Left lung (tissue), 10 donors: ENCODE measurements around the gene ENOX1. TPM values are rescaled to one million over a fixed set of nuclear protein-coding genes. Genes with fewer than 3 reads are reported as not detected.

Experiments
- ATAC-seq: fragments of 200-7000 bp; cut with Tn5 transposase; one replicate; pipeline ENCODE4 v1.9.1; 2020; ENCODE audit warnings: moderate library complexity
- DNase-seq, 4 donors: peaks; one replicate each; pipeline ENCODE4 v3.0.0-alpha.2; 2013 to 2020
- H3K27ac ChIP-seq, 2 donors: fragments of 200-600 bp; sonication (generic) in 1 of 2; one replicate each; pipeline versions ENCODE4 v1.5.0 to v1.8.0; 2020 to 2021
- H3K27me3 ChIP-seq, 2 donors: fragments of 200-600 bp; sonication (generic) in 1 of 2; one replicate each; pipeline versions ENCODE4 v1.5.0 to v1.8.0; 2020 to 2021
- H3K36me3 ChIP-seq, 2 donors: fragments of 200-600 bp; sonication (generic) in 1 of 2; one replicate each; pipeline versions ENCODE4 v1.5.0 to v1.8.0; 2020 to 2021
- H3K4me1 ChIP-seq, 2 donors: fragments of 200-600 bp; one replicate each; pipeline ENCODE4 v1.8.0; 2021
- H3K4me3 ChIP-seq, 2 donors: fragments of 200-600 bp; sonication (generic) in 1 of 2; one replicate each; pipeline versions ENCODE4 v1.5.0 to v1.8.0; 2020 to 2021; ENCODE audit warnings: mild to moderate bottlenecking in 1 of 2
- H3K9me3 ChIP-seq, 2 donors: fragments of 200-600 bp; sonication (generic) in 1 of 2; one replicate each; pipeline versions ENCODE4 v1.5.0 to v1.8.0; 2020 to 2021
- intact Hi-C, 2 donors: fragments of 100-400 bp; cut with DNase I; formaldehyde crosslinking; loops; one replicate each; pipeline versions ENCODE4 v1.11.2 to v1.14.2; 2022
- polyA plus RNA-seq, 6 donors: library from polyadenylated mRNA; unstranded; fragments of 120-200 nt; gene quantifications; one replicate each; pipeline ENCODE4 v1.2.1, GENCODE V29; 2013; ENCODE audit not compliant: insufficient read length in 6 of 6
- total RNA-seq, 2 donors: library from RNA; stranded (reverse); fragmentation: NEBNext Ultra II Directional; extraction: Animal tissue kit (Norgen Biotek cat#: 25700); gene quantifications; one replicate each; pipeline ENCODE4 v1.2.1, GENCODE V29; 2021
- TF ChIP-seq, protein P1 (sequence below), 2 donors: fragments of 200-600 bp; sonication (generic) in 1 of 2; IDR thresholded peaks; one replicate each; pipeline versions ENCODE4 v1.5.0 to v1.8.0; 2021; ENCODE audit warnings: antibody characterized with exemption in 2 of 2
- donor health status: DM: no; HTN: yes; CAD: no.
- donor health status: DM: no; HTN: no; CAD: no.

ENOX1 gene
- total and polyA plus RNA-seq, 8 donors: 1.5 to 9.0 (median 6.8) TPM

DNA sequence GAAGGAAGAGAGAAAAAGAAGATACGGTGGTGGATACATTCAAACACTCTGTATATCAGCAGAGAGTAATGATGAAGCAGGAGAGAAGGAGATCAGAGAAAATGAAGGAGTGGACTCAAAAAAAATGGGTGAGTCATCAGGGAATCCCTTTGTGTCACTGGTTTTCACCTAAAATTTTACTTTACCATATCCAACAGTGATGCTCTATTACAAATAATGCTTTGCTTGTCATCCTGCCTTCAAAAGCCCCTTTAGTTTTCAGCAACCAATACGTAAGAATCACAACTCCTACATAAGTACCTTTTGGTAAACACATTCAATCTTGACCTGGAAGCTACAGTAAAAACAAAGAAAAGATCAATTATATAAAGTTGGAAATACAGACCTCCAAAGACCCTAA lies 88.8 kb downstream of the ENOX1 start:
- Histone ChIP-seq H3K4me1 (no peaks in the 10 kb centered on the region), H3K27me3 (no peaks in the 10 kb centered on the region), H3K4me3 (no peak overlapping the region), H3K9me3 (no peaks in the 10 kb centered on the region), H3K36me3 (no peaks in the 10 kb centered on the region), H3K27ac (no peak overlapping the region)
- TF ChIP-seq, protein P1, sequence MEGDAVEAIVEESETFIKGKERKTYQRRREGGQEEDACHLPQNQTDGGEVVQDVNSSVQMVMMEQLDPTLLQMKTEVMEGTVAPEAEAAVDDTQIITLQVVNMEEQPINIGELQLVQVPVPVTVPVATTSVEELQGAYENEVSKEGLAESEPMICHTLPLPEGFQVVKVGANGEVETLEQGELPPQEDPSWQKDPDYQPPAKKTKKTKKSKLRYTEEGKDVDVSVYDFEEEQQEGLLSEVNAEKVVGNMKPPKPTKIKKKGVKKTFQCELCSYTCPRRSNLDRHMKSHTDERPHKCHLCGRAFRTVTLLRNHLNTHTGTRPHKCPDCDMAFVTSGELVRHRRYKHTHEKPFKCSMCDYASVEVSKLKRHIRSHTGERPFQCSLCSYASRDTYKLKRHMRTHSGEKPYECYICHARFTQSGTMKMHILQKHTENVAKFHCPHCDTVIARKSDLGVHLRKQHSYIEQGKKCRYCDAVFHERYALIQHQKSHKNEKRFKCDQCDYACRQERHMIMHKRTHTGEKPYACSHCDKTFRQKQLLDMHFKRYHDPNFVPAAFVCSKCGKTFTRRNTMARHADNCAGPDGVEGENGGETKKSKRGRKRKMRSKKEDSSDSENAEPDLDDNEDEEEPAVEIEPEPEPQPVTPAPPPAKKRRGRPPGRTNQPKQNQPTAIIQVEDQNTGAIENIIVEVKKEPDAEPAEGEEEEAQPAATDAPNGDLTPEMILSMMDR (IDR thresholded peaks at IDR 0.05): no peak
- intact Hi-C loops: no loop called here
- no peak for ATAC-seq
- no peak for DNase-seq

DNA sequence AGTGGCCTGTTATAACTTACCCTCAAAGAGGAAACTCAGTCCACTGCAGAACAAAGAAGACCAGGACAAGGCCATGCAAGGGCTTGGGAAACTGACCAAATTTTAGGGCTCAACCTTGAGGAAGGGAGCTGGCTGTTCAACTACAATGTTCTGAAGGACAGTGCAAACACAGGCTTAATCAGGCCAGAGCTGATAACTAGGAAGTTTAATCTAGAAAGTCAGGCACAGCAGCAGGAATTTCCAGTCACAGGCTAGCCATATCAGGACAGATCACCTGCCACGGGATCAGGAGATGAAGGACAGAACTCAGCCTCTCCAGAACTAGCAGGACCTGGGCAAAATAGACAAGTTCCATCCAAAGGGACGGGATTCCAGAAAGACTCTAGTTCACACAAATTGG lies 89.4 kb downstream of the ENOX1 start:
- intact Hi-C loops: no loop called here
- Histone ChIP-seq H3K4me1 (no peaks in the 10 kb centered on the region), H3K36me3 (no peaks in the 10 kb centered on the region), H3K4me3 (no peak overlapping the region), H3K27ac (no peak overlapping the region), H3K27me3 (peaks cover 0 to 2% of the 10 kb centered on the region in 2 donors), H3K9me3 (no peaks in the 10 kb centered on the region)
- no peak for DNase-seq
- no peak for ATAC-seq
- TF ChIP-seq, protein P1 (IDR thresholded peaks at IDR 0.05): no peak

DNA sequence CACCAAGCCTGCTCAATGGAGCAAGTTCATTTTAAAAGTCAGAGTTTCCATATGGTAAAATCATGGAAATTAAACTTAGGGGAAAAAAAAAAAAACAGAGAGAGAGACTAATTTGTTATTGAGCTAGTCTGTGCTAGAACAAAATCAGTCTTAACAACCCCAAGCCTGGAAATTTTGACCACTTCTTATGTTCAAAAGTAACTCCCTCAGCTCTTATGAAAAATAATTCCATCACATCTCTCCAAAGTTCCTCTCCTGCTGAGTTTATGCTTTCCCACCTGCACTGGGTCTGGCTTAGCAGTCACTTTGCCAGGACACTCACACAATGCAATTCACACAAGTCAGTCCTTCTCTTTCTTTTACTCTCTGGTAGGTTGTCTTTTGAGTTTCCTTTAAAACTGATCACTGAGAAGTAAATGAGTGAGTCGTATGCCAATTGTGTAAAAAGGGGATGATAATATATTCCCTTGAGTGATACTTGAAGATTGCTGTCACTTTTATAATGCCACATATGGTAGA lies 92.6 kb downstream of the ENOX1 start:
- ATAC-seq (no peak), DNase-seq (no peak)
- H3K27me3 ChIP-seq: peaks cover 0 to 2% of the 10 kb centered on the region in 2 donors
- no peaks in the 10 kb centered on the region for H3K4me1 ChIP-seq
- intact Hi-C loops: no loop called here
- H3K27ac ChIP-seq: no peak overlapping the region
- H3K4me3 ChIP-seq: no peak overlapping the region
- H3K36me3 ChIP-seq: no peaks in the 10 kb centered on the region
- TF ChIP-seq, protein P1 (IDR thresholded peaks at IDR 0.05): no peak
- no peaks in the 10 kb centered on the region for H3K9me3 ChIP-seq

DNA sequence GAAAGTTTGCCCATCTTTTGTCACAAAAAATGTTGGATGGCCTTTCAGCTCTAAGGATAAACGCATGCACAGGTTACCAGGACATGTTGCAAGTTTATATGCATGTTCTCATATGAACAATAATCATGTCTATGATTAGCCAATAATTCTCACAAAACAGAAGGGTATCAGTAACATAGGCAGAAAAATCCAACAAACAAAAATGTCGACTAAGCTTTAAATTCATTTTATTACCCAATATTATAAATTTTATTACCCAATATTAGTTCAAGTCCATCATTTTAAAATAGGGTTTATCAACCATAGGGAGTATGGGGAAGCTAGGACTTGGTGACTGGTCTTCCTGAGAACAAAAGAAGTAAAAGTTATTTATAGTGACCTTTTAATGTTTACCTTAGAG lies 93.1 kb downstream of the ENOX1 start:
- Histone ChIP-seq H3K27ac (no peak overlapping the region), H3K4me3 (no peak overlapping the region), H3K9me3 (no peaks in the 10 kb centered on the region), H3K4me1 (no peaks in the 10 kb centered on the region), H3K27me3 (peaks cover 0 to 2% of the 10 kb centered on the region in 2 donors), H3K36me3 (no peaks in the 10 kb centered on the region)
- intact Hi-C loops: no loop called here
- DNase-seq (no peak), ATAC-seq (no peak)
- TF ChIP-seq, protein P1 (IDR thresholded peaks at IDR 0.05): no peak

DNA sequence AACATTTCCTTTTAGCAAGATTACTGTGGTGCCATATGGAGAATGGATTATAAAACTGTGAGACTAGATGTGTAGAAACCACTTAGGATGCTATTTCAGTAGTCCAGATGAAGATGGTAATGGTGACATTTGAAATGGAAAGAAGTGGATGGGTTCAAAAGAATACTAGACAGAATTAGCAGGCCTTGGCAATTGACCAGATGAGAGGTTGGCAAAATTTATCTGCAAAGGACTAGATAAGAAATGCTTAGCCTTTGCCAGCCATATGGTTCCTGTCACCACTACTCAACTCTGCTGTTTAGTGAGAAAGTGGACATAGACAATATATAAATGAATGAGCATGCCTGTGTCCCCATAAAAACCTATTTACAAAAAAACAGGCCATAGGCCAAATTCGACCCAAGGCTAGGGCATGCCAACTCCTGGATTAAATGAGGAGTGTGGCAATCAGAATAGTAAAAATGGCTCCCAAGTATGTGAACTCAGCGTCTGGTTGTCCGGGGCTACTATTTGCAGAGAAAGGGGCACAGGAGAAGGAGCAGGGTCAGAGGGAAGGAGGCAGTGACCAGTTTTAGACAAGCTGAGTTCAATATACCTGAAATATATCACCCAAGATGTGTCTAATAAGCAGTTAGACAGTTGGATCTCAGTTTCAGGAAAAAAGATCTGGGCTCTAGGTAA lies 98.4 kb downstream of the ENOX1 start:
- TF ChIP-seq, protein P1 (IDR thresholded peaks at IDR 0.05): no peak
- Histone ChIP-seq H3K4me3 (no peak overlapping the region), H3K27ac (no peak overlapping the region), H3K4me1 (no peaks in the 10 kb centered on the region), H3K9me3 (no peaks in the 10 kb centered on the region), H3K36me3 (no peaks in the 10 kb centered on the region), H3K27me3 (peaks cover 0 to 2% of the 10 kb centered on the region in 2 donors)
- DNase-seq (no peak), ATAC-seq (no peak)
- intact Hi-C loops: no loop called here
